ENCODE measurements around the gene PLXDC2. TPM values are rescaled to one million over a fixed set of nuclear protein-coding genes. Genes with fewer than 3 reads are reported as not detected.
A peak's percentile ranks its signal among the peaks of the same experiment; 100 is the strongest.

The PLXDC2 gene
- total and polyA plus RNA-seq, 8 donors = 2.1 to 57.2 (median 11.2) TPM

DNA sequence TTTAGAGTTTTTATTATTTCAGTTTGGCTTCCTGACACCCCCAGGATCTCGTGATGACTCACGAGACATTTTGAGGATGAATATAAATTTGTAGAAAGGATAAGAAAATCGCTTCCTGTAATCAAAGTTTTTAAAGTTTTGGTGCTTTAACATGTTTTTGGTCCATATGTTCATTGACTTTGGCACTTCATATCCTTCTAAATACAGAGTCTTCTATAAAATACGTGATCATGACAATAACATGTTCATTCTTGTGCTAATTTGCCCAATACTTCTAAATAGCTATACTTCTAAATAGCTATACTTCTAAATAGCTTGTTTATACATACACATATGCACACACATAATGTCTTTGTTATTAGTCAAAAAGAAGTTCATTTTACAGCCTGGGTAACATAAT, 341.9 kb downstream of the PLXDC2 start:
- WGBS, 5 donors = 76 to 91% (median 81%) methylated on average over 4 of the region's 4 CpGs
- intact Hi-C loops (cut with DNase I; ENCODE audit: low total_unique reads) = no loop called here
- no peaks in the 10 kb centered on the region for H3K9me3 ChIP-seq
- no peak overlapping the region for H3K4me3 ChIP-seq
- H3K36me3 ChIP-seq = no peaks in the 10 kb centered on the region
- DNase-seq = no peak
- H3K27ac ChIP-seq = no peak overlapping the region
- TF ChIP-seq POLR2A (IDR thresholded peaks at IDR 0.05) = no peak
- no peaks in the 10 kb centered on the region for H3K4me1 ChIP-seq
- no peaks in the 10 kb centered on the region for H3K27me3 ChIP-seq

DNA sequence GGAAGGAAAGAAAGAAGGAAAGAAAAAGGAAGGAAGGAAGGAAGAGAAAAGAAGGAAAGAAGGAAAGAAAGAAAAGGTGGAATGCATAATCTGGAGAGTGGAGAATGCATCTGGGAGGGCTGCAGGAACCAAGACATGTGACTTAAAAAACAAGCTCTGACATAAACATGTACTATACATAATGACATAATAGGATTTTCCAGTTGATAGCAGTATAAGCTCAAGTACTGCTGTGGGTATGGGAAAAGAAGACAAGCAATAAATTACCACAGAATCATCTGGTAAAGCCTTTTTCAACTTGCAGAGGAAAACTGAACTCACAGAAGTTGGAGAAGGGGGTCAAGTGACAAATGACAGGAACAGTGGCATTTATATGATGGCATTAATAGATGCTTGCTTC, 345.9 kb downstream of the PLXDC2 start:
- intact Hi-C loops (cut with DNase I; ENCODE audit: low total_unique reads) = no loop called here
- TF ChIP-seq, protein P1, sequence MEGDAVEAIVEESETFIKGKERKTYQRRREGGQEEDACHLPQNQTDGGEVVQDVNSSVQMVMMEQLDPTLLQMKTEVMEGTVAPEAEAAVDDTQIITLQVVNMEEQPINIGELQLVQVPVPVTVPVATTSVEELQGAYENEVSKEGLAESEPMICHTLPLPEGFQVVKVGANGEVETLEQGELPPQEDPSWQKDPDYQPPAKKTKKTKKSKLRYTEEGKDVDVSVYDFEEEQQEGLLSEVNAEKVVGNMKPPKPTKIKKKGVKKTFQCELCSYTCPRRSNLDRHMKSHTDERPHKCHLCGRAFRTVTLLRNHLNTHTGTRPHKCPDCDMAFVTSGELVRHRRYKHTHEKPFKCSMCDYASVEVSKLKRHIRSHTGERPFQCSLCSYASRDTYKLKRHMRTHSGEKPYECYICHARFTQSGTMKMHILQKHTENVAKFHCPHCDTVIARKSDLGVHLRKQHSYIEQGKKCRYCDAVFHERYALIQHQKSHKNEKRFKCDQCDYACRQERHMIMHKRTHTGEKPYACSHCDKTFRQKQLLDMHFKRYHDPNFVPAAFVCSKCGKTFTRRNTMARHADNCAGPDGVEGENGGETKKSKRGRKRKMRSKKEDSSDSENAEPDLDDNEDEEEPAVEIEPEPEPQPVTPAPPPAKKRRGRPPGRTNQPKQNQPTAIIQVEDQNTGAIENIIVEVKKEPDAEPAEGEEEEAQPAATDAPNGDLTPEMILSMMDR (IDR thresholded peaks at IDR 0.05) = no peak
- TF ChIP-seq POLR2AphosphoS5 (IDR thresholded peaks at IDR 0.05) (no peak), POLR2A (IDR thresholded peaks at IDR 0.05) (no peak), EP300 (IDR thresholded peaks at IDR 0.05) (no peak)
- no peak for DNase-seq
- Histone ChIP-seq H3K4me3 (no peak overlapping the region), H3K27me3 (no peaks in the 10 kb centered on the region), H3K27ac (no peak overlapping the region), H3K4me1 (no peaks in the 10 kb centered on the region), H3K9me3 (no peaks in the 10 kb centered on the region), H3K36me3 (no peaks in the 10 kb centered on the region)

DNA sequence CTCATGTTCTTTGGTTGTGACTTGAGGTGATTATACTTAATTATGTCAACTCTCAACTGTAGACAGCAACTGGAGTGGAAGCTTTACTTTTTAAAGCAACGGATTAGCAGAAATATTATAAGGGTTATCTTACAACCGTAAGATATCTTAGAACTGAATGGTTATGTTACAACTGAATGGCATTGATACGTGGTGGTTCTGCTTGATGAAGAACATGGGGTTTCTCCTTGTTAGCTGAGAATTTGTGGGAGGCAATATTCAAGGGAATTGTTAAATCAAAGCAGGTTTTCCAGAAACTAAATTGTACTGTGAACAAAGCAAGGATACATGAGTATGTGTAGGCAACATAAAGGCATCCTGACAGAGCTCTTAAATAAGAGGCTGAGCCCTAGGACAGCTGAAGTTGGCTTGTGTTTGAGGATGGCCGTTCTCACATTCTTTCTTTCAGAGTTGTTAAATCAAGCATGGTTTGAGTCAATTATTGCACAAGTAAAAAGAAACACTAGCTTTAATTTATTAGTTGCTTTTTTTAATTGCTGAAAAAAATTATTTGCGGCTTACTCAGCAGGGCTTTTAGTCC, 350.0 kb downstream of the PLXDC2 start:
- intact Hi-C loops (cut with DNase I; ENCODE audit: low total_unique reads) = no loop called here
- TF ChIP-seq POLR2AphosphoS5 (IDR thresholded peaks at IDR 0.05) (no peak), POLR2A (IDR thresholded peaks at IDR 0.05) (no peak), EP300 (IDR thresholded peaks at IDR 0.05) (no peak)
- TF ChIP-seq, protein P1 (IDR thresholded peaks at IDR 0.05) = no peak
- Histone ChIP-seq H3K27me3 (no peaks in the 10 kb centered on the region), H3K36me3 (no peaks in the 10 kb centered on the region), H3K4me3 (no peak overlapping the region), H3K4me1 (no peaks in the 10 kb centered on the region), H3K27ac (no peak overlapping the region), H3K9me3 (no peaks in the 10 kb centered on the region)
- 70 to 78% (median 75%) methylated on average over 5 of the region's 5 CpGs for WGBS, 5 donors
- no peak for DNase-seq

DNA sequence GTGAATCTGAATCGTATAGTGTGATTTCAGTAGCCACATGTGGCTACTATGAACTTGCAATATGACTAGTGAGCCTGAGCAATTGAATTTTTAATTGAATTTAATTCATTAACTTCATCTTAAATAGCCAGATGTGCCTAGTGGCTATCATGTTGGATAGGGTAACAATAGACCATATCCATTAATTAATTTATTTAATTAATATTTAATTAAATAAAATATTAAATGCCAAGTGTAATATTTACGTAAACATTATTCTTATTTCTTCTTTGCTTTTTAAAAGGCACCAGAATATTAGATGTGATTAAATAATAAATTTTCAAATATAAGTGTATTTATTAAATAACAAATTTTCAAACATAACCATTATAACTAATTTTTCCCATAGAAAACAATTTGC, 354.4 kb downstream of the PLXDC2 start:
- no peak for DNase-seq
- no peak for TF ChIP-seq POLR2AphosphoS5 (IDR thresholded peaks at IDR 0.05)
- TF ChIP-seq EP300 (IDR thresholded peaks at IDR 0.05) = no peak
- TF ChIP-seq POLR2A (IDR thresholded peaks at IDR 0.05) = no peak
- TF ChIP-seq, protein P1 (IDR thresholded peaks at IDR 0.05) = no peak
- no peak overlapping the region for H3K27ac ChIP-seq
- H3K4me3 ChIP-seq = no peak overlapping the region
- H3K4me1 ChIP-seq = no peaks in the 10 kb centered on the region
- 85 to 97% (median 92%) methylated on average over 2 of the region's 2 CpGs for WGBS, 5 donors
- intact Hi-C loops (cut with DNase I; ENCODE audit: low total_unique reads) = no loop called here
- H3K9me3 ChIP-seq = no peaks in the 10 kb centered on the region
- no peaks in the 10 kb centered on the region for H3K36me3 ChIP-seq
- no peaks in the 10 kb centered on the region for H3K27me3 ChIP-seq

DNA sequence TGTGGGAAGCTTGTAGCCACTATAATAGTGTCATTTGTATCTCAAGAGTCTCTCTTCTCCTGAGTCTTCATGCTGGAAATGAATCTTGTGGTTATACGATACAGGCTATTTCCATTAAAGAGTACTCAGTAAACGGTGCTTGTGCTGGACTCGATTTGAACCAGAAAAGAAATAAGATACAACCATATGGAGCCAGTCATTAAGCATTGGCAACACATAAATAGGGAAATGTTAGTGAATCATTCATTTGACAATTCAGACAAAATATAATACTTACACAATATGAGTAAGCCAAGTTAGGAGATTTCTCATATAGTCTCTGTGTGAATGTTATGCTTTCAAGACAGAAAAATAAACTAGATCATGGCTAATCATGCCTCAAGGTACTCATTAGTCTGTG, 356.8 kb downstream of the PLXDC2 start:
- TF ChIP-seq EP300 (IDR thresholded peaks at IDR 0.05) (no peak), POLR2AphosphoS5 (IDR thresholded peaks at IDR 0.05) (no peak), POLR2A (IDR thresholded peaks at IDR 0.05) (no peak)
- TF ChIP-seq, protein P1 (IDR thresholded peaks at IDR 0.05) = no peak
- H3K9me3 ChIP-seq = no peaks in the 10 kb centered on the region
- H3K4me3 ChIP-seq = no peak overlapping the region
- peaks cover 0 to 7% (median 0%) of the 10 kb centered on the region in 4 donors for H3K36me3 ChIP-seq
- H3K4me1 ChIP-seq = no peaks in the 10 kb centered on the region
- no peaks in the 10 kb centered on the region for H3K27me3 ChIP-seq
- H3K27ac ChIP-seq = no peak overlapping the region
- WGBS, 5 donors = 71 to 85% (median 81%) methylated on average over 3 of the region's 3 CpGs
- intact Hi-C loops (cut with DNase I; ENCODE audit: low total_unique reads) = no loop called here
- DNase-seq = peak in 1 of 2 donors; percentile 42
